MCF 10A (cell line): ENCODE data around the gene DCP1B. TPM values are rescaled to one million over a fixed set of nuclear protein-coding genes. Genes with fewer than 3 reads are reported as not detected.

Experiments used
- BruUV-seq: library from RNA; stranded (reverse); fragments of 400-500 nt; replicated peaks from 2 replicates; lab custom pipeline; 2021; lab: Mats Ljungman, UMichigan
- CTCF ChIA-PET: fragments of 300-600 bp; sonication (Branson Sonifier 250); formaldehyde crosslinking; extraction: SDS; loops from one replicate; lab custom pipeline; 2021; ENCODE audit warnings: antibody characterized with exemption, inconsistent platforms; lab: Yijun Ruan, JAX
- POLR2A ChIA-PET: fragments of 300-600, 350-650 bp; sonication (Branson Sonifier 250); formaldehyde crosslinking; extraction: SDS; loops from one replicate; lab custom pipeline; 2020; ENCODE audit warnings: antibody characterized with exemption, inconsistent platforms; lab: Yijun Ruan, JAX
- DNase-seq: peaks from one replicate; pipeline ENCODE4 v3.0.0-alpha.2; 2018; ENCODE audit not compliant: unreplicated experiment
- H3K27ac Mint-ChIP-seq: one replicate; pipeline ENCODE4 v1.8.0; 2022; ENCODE audit warnings: mild to moderate bottlenecking, low read depth, mixed read lengths; ENCODE audit not compliant: unreplicated experiment
- H3K27me3 Mint-ChIP-seq: one replicate; pipeline ENCODE4 v1.8.0; 2022; ENCODE audit warnings: mixed read lengths; ENCODE audit not compliant: insufficient read depth, unreplicated experiment
- H3K36me3 Mint-ChIP-seq: one replicate; pipeline ENCODE4 v1.8.0; 2022; ENCODE audit warnings: mild to moderate bottlenecking, moderate library complexity, mixed read lengths; ENCODE audit not compliant: insufficient read depth, unreplicated experiment
- H3K4me1 Mint-ChIP-seq: one replicate; pipeline ENCODE4 v1.8.0; 2022; ENCODE audit warnings: mixed read lengths; ENCODE audit not compliant: insufficient read depth, unreplicated experiment
- H3K4me3 Mint-ChIP-seq: one replicate; pipeline ENCODE4 v1.8.0; 2022; ENCODE audit warnings: mild to moderate bottlenecking, moderate library complexity, mixed read lengths; ENCODE audit not compliant: unreplicated experiment
- H3K9me3 Mint-ChIP-seq: one replicate; pipeline ENCODE4 v1.8.0; 2022; ENCODE audit warnings: mixed read lengths; ENCODE audit not compliant: unreplicated experiment
- CTCF ChIP-seq: fragments of 200-600 bp; IDR thresholded peaks from one replicate; pipeline ENCODE4 v1.8.0; 2022; ENCODE audit warnings: antibody characterized with exemption, mild to moderate bottlenecking; ENCODE audit not compliant: unreplicated experiment
- intact Hi-C: fragments of 100-400 bp; cut with micrococcal nuclease; formaldehyde crosslinking; loops from 2 replicates; pipeline ENCODE4 v1.14.1; 2022
- total RNA-seq: library from RNA; stranded (reverse); gene quantifications from 2 replicates; pipeline ENCODE4 v1.2.3, GENCODE V29; 2022

Gene DCP1B
- total RNA-seq, 1 experiment from 2014 or later = 5.5 TPM

- TF ChIP-seq CTCF = no peak
- peaks cover 47% of the 10 kb centered on the region for H3K27me3 Mint-ChIP-seq
- BruUV-seq = no TSS peak
- no peaks in the 10 kb centered on the region for H3K4me1 Mint-ChIP-seq
- no peak for DNase-seq
- H3K36me3 Mint-ChIP-seq = peaks cover 11% of the 10 kb centered on the region
- no peak overlapping the region for H3K4me3 Mint-ChIP-seq
- intact Hi-C loops = no loop called here
- POLR2A ChIA-PET = no interaction called here
- CTCF ChIA-PET = interaction anchor here (0.6 to 0.7 kb wide), 3 partner anchors 22 to 1416 kb away, joined by 3 to 7 read pairs (median 3); no protein-coding TSS in a partner anchor
- no peaks in the 10 kb centered on the region for H3K9me3 Mint-ChIP-seq
- H3K27ac Mint-ChIP-seq = no peak overlapping the region
These were observed 41.9 kb downstream of the DCP1B start for GRCh38 chr12:1962051-1963020.

DNA sequence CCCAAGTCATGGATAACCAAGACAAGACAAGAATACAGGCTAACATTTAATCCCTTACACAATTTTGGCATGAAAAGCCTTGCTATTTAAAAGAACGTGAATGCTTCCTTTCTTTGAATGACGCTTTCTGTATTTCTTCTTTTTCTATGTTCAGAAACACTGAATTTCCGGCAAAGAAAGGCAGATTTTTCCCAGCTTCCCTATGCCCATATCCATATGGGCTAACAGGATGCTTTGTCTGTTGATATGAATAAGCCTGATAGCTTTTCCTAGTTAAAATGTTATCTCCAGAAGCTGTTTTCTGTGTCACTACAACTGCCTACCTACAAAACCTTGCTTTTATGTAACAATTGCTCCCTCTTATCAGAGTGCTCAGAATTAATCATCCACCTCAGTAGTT, 47.5 kb downstream of the DCP1B start:
- no TSS peak for BruUV-seq
- CTCF ChIA-PET = no interaction called here
- no peak for TF ChIP-seq CTCF

DNA sequence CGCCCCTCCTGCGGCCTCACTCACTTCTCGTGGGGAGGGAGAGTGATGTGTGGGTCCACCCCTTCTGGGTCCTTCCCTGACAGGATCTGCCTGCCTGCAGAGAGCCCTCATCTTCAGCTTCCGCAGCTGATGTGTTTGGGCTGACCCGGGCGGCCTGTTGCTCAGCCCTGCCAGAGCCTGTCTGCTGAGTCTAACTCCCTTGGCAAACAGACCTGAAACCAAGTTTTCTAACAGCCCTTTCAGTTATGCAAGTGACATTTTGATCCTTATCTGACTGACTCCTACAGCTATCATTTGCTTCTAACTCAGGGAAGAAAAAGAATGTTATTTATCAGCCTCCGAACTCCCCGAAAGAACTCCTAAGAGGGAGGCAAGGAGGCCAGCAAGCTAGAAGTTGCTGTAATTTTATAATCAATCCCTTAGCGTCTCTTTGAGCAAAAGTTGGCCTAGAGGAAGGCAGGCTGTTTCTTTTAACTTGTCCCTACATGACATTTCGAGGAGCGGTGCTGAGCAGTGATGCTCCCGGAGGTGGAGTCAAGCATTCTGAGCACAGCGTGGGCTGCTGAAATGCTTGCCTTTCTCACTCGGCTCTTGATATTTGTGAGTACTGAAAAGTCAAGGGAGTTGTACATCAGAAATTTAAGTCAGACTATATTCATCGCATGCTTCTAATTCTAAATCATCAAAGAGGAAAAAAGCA, 54.3 kb downstream of the DCP1B start:
- no peaks in the 10 kb centered on the region for H3K27me3 Mint-ChIP-seq
- TF ChIP-seq CTCF = no peak
- BruUV-seq = no TSS peak
- DNase-seq = no peak
- no peaks in the 10 kb centered on the region for H3K9me3 Mint-ChIP-seq
- intact Hi-C loops = loop anchor here (10.0 kb wide), 1 partner anchor 85 kb away; no protein-coding TSS in a partner anchor
- no peak overlapping the region for H3K27ac Mint-ChIP-seq
- H3K4me1 Mint-ChIP-seq = no peaks in the 10 kb centered on the region
- peaks cover 38% of the 10 kb centered on the region for H3K36me3 Mint-ChIP-seq
- ChIA-PET POLR2A (no interaction called here), CTCF (interaction anchor here (1.2 to 3.0 kb wide), 3 partner anchors 10 to 634 kb away, joined by 3 to 21 read pairs (median 9); no protein-coding TSS in a partner anchor)
- no peak overlapping the region for H3K4me3 Mint-ChIP-seq

More for the DNA sequence above, 47.5 kb downstream of the DCP1B start:
- POLR2A ChIA-PET = interaction anchor here (0.7 kb wide), 1 partner anchor 823 kb away, joined by 3 read pairs; no protein-coding TSS in a partner anchor
- Mint-ChIP-seq H3K27ac (no peak overlapping the region), H3K36me3 (peaks cover 18% of the 10 kb centered on the region), H3K4me3 (no peak overlapping the region), H3K4me1 (no peaks in the 10 kb centered on the region), H3K27me3 (peaks cover 16% of the 10 kb centered on the region), H3K9me3 (no peaks in the 10 kb centered on the region)
- DNase-seq = no peak
- intact Hi-C loops = no loop called here

DNA sequence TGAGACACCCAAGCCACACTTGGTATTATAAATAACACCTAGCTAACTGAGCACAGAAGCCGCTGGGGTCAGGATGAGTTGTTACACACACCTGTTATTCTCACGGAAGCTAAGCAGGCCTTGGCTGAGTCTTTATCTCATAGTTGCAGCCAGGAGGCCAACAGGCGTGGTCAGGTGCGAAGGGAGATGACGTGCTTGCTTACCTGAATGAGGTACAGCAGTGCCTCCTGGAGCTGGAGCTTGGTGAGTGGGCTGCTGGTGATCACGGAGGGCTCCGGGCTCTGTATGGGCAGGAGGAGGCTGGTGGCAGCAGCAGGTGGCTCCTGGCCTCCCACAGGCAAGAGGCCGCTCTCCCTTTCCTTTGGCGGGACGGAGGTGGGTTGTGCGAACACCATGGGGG, 55.4 kb downstream of the DCP1B start:
- H3K27ac Mint-ChIP-seq = no peak overlapping the region
- no peak for TF ChIP-seq CTCF
- peaks cover under 1% of the 10 kb centered on the region for H3K27me3 Mint-ChIP-seq
- no peaks in the 10 kb centered on the region for H3K9me3 Mint-ChIP-seq
- DNase-seq = no peak
- H3K4me3 Mint-ChIP-seq = no peak overlapping the region
- H3K4me1 Mint-ChIP-seq = no peaks in the 10 kb centered on the region
- peaks cover 41% of the 10 kb centered on the region for H3K36me3 Mint-ChIP-seq
- CTCF ChIA-PET = interaction anchor here (0.6 to 3.0 kb wide), 6 partner anchors 9 to 635 kb away, joined by 3 to 21 read pairs (median 5); no protein-coding TSS in a partner anchor
- POLR2A ChIA-PET = no interaction called here
- no TSS peak for BruUV-seq
- intact Hi-C loops = loop anchor here (10.0 kb wide), 1 partner anchor 86 kb away; no protein-coding TSS in a partner anchor
